ENCODE measurements around the gene CNTFR. TPM values are rescaled to one million over a fixed set of nuclear protein-coding genes. Genes with fewer than 3 reads are reported as not detected.

CNTFR gene
- total RNA-seq, 2 experiments from 2014 or later, result not detected

GRCh38 chr9:34506623-34507022, 82.9 kb downstream of the CNTFR start:
- CTCF ChIA-PET, result interaction anchor here (1.5 kb wide), 1 partner anchor 103 kb away, joined by 3 read pairs; no protein-coding TSS in a partner anchor
- POLR2A ChIA-PET, result no interaction called here

GRCh38 chr9:34505370-34506120, 84.0 kb downstream of the CNTFR start:
- POLR2A ChIA-PET, result no interaction called here
- CTCF ChIA-PET, result interaction anchor here (0.7 kb wide), 1 partner anchor 43 kb away, joined by 3 read pairs; no protein-coding TSS in a partner anchor

DNA sequence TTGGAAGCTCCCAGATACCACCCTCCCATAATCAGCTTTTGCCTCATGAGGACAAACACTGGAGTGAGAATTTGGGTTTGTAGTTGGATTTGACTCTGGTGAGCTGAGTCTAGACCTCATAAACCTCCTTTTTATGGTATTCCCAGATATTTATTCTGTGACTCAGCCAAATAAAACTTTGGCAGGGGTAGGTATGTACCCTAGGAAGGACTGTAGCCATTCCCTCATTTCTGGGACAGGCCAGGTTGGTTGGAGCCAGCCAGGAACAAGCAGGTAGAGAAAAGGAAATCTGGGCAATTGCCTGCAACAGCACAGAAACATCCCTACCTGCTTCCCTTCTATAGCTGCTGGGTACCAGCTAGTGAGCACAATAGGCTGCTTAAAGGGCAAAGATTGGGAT, 86.1 kb downstream of the CNTFR start:
- POLR2A ChIA-PET, result no interaction called here

GRCh38 chr9:34502891-34503290, 86.6 kb downstream of the CNTFR start:
- ChIA-PET CTCF (interaction anchor here (1.0 to 2.0 kb wide), 4 partner anchors 15 to 99 kb away, joined by 3 to 7 read pairs (median 4); no protein-coding TSS in a partner anchor), POLR2A (no interaction called here)

More for the DNA sequence above, 86.1 kb downstream of the CNTFR start:
- CTCF ChIA-PET, result interaction anchor here (0.9 to 2.0 kb wide), 3 partner anchors 40 to 100 kb away, joined by 3 to 7 read pairs (median 4); no protein-coding TSS in a partner anchor

DNA sequence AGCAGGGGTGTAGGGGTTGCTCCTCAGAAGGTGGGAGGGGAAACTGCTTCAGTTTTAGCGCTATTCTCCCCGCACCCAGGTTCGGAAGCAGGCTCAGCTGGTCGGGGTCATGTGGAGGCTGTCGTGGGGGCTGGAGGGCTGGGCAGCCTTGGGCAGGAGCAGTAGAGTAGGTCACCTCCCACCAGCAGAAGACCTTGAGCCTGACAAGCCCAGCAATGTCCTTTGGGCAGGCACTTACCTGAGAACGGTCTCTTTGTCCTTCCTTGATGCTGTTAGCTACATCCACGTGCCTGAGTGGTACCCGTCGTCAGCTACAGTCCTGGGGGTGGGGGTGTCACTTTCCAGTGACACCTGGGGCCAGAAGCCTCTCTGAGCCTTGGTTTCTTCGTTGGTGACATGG, 87.1 kb downstream of the CNTFR start:
- POLR2A ChIA-PET, result no interaction called here

GRCh38 chr9:34501889-34502425, 87.6 kb downstream of the CNTFR start:
- ChIA-PET POLR2A (interaction anchor here (0.6 kb wide), 1 partner anchor 52 kb away, joined by 9 read pairs; no protein-coding TSS in a partner anchor), CTCF (interaction anchor here (1.2 to 2.9 kb wide), 4 partner anchors 14 to 98 kb away, joined by 3 to 21 read pairs (median 6); no protein-coding TSS in a partner anchor)

More for the DNA sequence above, 87.1 kb downstream of the CNTFR start:
- CTCF ChIA-PET, result interaction anchor here (1.2 to 2.9 kb wide), 3 partner anchors 14 to 98 kb away, joined by 3 to 21 read pairs (median 5); no protein-coding TSS in a partner anchor

Other genes starting within 250 kb of the CNTFR start
- gene MYORG, start 212.8 kb downstream of the CNTFR start, total RNA-seq, result 1 to 10 TPM; 3.3 to 3.8 TPM
- gene FAM219A, start 131.2 kb downstream of the CNTFR start, total RNA-seq, result 1 to 10 TPM; 8.4 to 8.7 TPM
- gene DNAI1, start 130.9 kb downstream of the CNTFR start, total RNA-seq, result not detected
- gene ENHO, start 66.7 kb downstream of the CNTFR start, total RNA-seq, result under 1 TPM; 0.38 to 0.61 TPM
- gene RPP25L, start 22.4 kb upstream of the CNTFR start, total RNA-seq, result 10 to 100 TPM; 34.1 to 39.5 TPM
- 10 to 100 TPM; 66.7 to 71.8 TPM for gene DCTN3, start 30.8 kb upstream of the CNTFR start, total RNA-seq
- gene ARID3C, start 39.3 kb upstream of the CNTFR start, total RNA-seq, result under 1 TPM; 0.25 to 0.34 TPM
- 100 to 1,000 TPM; 141 to 147 TPM for gene SIGMAR1, start 48.1 kb upstream of the CNTFR start, total RNA-seq
- 10 to 100 TPM; 42.6 to 42.9 TPM for gene GALT, start 57.0 kb upstream of the CNTFR start, total RNA-seq
- gene IL11RA, start 62.5 kb upstream of the CNTFR start, total RNA-seq, result 10 to 100 TPM in 1 of 2 experiments, 1 to 10 TPM in 1; 9.3 to 11.1 TPM
- gene CCL27, start 72.9 kb upstream of the CNTFR start, total RNA-seq, result under 1 TPM; 0.29 to 0.44 TPM
- gene CCL19, start 101.6 kb upstream of the CNTFR start, total RNA-seq, result not detected
- gene CCL21, start 120.4 kb upstream of the CNTFR start, total RNA-seq, result not detected

All from activated CD8-positive, alpha-beta memory T cell treated with anti-CD3 and anti-CD28 coated beads for 36 hours (primary cell).